Activated CD4-positive, CD25-positive, alpha-beta regulatory T cell treated with anti-CD3 and anti-CD28 coated beads, Interleukin-2, amount 50 U/mL, for 16 hours (primary cell): ENCODE results near the gene JHY.

ENCODE experiments used
- DNase-seq: peaks from one replicate; pipeline ENCODE4 v3.0.0-alpha.2; 2020; ENCODE audit warnings: low read depth, low spot score

The JHY gene

DNA sequence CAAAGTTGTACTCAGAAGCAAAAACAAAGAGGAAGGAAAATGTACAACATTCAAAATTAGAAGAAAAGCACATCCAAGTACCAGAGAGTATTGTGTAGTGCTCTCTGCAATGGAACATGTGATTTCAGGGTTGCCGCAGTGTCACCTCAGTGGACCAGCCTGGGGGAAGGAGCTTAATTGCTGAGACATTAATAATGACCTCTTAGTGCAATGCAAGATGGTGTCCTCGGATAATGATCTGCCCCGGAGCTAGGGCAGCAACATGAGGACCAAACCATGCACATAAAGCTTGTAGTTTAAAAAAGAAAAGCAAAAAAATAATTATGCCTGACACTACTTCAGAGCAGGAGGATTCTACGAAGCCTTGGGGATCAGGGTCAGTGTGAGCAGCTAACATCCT is 11.3 kb upstream of the JHY start:
- no peak for DNase-seq

DNA sequence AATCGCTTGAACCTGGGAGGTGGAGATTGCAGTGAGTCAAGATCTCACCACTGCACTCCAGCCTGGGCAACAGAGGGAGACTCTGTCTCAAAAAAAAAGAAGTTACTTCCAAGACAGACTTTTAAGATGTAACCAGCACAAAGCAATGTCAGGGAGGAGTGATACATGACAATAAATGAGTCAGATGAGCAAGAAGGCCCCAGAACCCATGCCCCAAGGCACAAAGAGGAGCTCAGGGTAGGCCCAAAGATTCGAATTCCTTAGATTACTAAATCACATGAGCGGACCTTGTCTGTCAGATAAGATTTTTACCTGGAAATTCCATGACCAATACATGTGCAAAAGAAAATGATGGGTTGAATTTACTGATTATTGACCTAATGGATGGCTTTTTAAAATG is 10.5 kb upstream of the JHY start:
- DNase-seq: no peak

DNA sequence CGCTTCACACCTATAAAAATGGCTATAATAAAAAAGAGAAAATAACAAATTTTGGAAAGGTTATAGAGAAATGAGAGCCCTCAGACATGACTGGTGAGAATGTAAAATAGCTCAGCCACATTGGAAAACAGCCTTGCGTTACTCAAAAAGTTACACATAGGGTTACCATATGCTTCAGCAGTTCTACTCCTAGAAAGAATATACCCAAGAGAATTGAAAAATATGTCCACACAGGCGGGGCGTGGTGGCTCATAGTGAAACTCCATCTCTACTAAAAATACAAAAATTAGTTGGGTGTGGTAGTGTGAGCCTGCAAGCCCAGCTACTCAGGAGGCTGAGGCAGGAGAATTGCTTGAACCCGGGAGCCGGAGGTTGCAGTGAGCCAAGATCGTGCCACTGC is 7.6 kb upstream of the JHY start:
- DNase-seq: no peak

DNA sequence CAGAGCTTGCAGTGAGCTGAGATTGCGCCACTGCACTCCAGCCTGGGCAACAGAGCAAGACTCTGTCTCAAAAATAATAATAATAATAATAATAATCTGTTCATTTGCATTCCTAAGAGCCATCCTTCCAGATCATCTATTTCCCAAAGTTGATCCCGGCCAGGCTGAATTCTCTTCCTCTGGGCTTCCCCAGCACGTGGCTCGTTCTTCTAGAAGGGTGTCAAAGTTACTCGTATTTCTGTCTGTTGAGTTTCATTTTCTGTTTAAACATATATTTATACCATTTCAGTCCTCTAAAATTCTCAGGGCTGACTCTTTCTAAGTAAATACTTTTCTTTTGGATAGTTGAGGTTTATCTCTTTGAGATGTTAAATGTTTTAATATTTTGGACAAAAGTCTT is 4.8 kb upstream of the JHY start:
- no peak for DNase-seq

DNA sequence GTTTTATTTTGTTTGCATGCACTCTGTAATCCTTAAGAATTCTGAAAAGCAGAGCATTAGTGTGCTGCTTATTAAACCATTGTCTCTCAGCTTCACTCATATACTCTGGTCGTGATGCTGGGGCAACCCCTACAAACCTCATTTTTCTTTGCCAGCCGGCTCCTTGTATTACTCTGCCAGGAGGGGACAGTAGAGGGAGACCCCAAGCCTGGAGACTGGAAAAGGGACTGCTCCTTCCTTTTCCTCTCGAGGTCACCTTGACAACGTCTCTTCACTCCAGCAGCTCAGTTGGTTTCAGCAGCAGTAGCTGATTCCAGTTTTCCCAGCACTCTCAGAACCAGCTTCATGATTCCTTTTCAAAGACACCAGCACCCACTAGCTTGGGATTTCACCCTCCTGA is 2.8 kb upstream of the JHY start:
- no peak for DNase-seq

DNA sequence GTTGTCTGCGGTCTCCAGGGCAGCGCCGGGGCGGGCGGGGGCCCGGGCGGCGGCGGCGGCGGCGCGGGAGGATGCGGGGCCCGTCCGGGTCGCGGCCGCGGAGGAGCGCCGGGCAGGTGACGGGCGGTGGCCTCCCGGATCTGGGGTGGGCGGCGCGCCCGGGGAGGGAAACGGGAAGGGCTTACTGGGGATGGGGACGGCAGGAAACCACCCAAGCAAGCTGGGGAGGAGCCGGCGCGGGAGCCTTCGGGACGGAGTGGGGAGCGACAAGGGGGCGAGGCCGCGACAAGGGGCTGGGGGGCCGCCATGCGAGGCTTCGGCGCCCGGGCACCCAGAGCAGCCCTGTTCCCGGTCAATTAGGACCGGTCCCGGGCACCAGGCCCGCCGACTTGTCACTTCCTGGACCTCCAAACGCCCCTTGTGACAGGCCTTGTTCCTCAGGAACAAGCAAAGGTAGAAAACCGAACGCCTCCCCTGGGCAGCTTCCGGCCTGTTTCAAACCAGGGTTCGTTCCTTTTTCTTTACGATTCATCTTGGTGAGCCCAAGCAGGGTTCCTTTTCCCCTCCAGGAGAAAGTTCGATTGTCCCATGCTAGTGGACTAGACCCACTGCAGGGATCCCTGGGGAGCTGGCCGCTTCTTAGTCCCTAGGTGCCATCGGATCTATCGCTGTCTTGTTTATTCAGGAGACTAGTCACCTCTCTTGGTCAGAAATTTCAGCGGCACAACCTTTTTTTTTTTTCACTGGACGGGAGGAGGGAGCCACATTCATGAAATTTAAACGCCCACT is 492 bp downstream of the JHY start:
- DNase-seq: no peak

DNA sequence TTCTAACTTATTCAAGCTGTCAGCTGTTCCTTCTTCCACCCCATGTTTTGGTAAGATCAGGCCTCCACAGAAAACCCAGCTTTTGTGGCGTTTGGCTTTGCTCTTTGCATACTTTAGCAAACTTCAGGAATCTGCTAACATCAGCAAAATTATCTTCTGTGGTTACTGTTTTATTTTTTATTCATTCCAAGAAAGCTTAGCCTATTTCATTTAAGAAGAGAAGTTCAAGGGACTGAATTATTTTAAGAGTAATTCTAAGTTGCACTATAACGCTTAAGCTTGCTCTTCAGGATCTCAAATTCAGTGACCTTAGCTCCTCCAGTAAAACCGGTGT is 1.1 kb downstream of the JHY start:
- DNase-seq: no peak

DNA sequence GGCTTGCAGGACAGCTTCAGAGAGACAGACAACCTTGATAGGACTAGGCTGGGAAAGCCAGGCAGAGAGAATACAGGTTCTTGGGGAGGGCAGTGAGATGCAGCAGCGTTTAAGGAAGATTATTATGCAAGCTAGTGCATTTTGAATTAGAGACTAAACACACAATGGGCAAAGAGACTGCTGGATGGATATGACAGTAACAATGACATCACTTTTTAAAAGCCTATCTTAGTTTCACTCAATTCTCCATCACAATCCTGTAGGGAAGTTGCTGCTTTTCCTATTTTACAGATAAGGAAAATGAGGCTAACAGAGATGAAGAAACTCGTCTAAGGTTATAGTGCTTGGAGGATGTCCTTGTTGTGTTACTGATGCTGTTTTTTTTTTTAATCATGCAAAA is 5.6 kb downstream of the JHY start:
- DNase-seq: no peak

DNA sequence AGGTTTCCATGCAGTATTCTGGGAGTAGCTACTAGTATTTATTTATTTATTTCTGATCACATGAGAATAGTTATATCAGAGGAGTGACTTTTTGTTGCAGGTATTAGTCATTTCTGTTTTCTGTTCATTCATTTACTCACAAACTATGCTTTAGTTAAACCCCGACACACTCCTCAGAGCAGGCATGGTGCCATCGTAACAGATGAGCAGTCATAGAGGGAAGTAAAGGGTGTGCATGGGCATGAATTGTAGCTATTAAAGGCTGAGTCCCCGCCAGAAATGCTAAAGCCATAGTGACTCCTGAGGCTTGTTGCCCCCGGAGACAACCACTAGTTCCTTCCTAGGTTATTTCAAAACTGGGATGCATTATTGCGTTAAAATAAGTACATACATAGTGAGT is 10.6 kb downstream of the JHY start:
- no peak for DNase-seq

DNA sequence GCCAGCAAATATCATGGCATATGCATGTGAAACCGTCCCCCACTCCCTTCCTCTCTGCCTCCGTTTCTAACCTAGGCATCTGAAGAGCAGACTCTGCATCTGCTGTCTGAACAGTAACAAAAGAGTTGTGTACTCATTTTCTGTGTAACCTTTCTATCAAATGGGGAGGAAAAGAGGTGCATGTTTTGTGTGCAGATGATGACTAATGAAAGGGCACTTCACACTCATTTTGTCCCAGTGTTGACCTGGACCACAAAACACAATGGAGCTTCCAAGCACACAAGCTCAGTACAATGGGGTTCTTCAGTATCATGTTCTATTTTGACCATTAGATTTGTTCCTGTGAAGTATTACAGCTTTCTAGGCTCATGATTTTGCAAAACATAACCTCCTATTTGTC is 13.0 kb downstream of the JHY start:
- DNase-seq: no peak

DNA sequence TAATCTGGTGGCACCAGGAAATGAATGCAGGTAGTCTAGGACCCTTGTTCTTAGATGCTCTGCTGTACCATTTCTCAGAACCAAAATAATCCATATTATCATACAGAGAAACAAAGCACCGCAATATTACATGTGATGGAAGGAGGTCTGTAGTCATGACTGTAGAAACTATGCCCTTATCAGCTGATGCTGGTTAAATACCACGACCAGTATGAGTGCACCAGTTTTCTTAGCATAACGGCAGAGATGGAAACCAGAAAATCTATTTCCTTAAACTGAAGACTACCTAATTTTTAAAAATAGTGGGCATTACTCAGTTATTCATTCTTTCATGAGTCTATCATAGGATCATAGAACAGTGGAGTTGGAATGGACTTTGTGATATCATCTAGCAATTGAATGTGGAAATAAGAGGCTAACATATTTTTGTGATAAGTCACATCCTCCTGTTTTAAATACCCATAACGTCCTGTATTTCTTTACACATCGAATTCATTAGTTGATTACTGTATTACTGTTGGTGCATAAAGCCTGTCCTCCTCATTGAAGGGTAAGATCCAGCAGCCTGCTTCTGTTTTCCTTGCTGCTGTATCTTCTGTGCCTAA is 15.1 kb downstream of the JHY start:
- no peak for DNase-seq

DNA sequence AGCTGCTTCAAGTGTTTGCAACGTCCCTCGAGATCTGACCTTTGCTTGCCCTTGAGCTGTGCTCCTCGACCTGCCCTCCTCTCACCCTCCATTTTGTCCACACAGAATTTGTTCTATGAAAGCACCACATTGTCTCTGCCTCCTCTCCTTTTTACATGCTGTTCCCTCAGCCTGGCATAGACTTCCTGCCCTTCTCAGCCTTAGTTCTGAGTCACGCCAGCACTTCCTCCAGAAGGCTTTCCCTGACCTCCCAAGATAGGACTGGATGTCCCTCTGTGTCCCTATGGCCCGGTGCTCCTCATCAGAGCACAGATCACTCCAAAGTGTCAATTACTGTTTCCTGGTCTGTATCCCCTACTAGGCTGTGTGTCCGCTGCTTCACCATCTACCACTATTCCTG is 16.2 kb downstream of the JHY start:
- DNase-seq: no peak

DNA sequence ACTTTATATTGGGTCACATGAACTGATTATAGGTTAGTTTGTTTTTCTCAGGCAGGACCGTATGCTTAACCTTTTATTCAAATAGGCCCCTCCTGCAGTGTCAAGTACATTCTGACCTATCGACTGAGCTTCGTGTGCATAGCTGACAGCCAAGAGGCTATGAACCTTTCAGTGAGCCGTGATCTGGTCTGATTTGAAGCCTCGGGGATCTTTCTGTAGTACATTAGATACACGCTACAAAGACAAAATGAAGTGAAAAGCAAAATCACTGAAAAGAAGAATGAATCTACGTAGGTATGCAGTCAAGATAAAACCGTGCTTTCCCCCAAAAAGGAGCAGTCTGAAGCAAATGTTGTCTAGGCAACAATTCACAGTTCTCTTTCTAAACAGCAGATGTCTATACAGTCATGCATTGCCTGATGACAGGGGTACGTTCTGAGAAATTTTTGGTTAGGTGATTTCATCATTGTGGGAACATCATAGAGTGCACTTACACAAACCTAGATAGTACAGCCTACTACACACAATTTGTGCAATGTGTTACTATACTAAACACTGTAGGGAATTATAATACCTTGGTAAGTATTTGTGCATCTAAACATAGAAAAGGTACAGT is 18.1 kb downstream of the JHY start:
- no peak for DNase-seq

DNA sequence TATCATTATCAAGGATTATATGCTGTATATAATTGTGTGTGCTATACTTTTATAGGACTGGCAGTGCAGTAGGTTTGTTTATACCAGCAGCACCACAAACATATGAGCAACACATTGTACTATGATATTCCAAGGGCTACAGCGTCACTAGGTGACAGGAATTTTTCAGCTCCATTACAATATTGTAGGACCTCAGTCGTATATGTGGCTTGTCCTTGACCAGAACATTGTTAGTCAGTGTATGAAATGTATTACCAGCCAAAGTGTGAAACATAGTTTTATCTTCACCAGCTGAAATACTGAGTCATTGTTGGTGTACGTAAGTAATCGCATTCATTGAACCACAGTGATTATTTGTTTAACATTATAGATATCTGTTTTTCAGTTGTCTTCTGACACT is 20.4 kb downstream of the JHY start:
- no peak for DNase-seq

DNA sequence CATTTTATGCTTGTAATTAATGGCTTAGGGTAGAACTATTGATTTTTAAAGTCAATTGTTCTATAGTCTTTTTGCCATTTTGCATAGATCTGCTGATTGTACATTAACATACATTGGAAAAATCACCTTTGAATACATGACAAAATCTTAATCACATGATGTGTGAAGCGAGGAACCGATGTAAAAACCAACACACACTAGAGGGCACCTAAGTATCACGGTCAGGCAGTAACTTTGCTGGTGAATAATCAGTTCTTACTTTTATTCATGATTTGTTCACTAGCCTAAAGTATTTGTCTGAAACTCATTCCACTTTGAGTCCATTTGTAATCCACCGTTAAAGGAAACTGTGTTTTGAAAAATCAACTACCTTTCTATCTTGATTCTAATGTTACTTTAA is 28.2 kb downstream of the JHY start:
- DNase-seq: no peak

DNA sequence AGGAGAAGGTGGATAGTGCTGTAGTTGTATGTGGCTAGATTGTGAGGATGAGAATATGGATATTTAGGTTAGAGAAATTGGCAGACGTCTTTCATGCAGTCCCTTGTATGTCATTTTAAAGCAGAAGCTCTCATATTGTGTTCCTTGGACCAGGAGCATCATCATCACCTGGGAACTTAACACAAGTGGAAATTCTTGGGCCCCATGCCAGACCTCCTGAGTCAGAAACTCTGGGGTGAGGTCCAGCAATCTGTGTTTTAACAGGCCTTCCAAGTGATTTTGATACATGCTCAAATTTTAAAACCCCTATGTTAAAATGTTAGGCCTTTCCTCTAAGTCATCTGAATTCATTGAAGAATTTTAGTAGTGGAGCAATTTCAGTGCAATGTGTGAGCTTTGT is 34.8 kb downstream of the JHY start:
- no peak for DNase-seq

DNA sequence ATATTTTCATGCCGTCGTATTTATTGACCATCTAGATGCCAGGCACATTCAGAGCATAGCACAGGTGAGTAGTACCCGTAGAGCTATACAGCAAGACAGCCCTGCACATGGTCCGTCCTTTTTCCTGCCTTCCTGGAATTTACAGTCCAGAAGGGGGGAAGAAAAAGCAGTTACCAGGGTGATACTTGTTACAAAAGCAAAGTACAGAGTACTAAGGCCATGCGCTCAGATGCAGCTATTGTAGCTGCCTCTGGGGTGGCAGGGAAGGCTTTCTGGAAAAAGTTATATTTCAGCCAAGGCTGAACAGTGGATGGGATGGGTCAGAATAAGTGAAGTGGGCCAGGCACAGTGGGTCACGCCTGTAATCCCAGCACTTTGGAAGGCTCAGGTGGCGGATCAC is 36.2 kb downstream of the JHY start:
- no peak for DNase-seq

DNA sequence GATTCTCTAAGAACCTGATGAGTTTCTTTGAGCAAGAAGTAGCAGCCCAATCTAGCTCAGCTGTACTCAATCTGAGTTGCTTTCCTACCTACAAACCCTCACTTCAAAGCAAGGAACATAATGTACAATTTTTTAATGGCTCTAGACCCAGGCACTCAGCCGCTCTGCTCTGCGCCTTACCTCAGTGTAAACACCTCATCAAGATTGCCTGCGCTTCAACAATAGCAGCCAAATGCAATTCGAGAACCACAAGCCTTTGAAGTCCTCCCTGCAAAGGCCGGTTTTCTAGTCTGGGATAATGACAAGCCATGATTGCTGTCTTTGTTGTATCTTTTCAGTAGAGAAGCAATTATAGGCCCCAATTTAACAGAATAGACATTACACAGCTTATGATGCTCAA is 38.0 kb downstream of the JHY start:
- DNase-seq: no peak

DNA sequence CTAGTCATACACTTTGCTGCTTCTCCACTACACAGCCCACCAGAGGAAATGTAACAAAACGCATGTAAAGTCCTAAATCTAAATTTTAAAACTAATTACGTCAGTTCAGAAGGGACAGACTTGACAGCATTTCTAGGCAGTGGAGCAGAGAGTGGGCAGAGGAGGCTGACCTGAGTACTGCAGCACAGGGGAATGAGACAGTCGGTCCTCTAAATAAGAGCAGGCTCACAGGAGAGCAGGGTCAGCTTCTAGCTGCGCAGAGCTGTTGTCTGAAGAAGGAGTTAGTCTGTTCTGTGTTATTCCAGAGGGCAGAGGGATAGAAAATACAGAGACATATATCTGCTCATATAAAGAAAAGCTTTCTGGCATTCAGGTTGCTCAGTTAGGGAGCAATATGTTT is 40.3 kb downstream of the JHY start:
- no peak for DNase-seq

DNA sequence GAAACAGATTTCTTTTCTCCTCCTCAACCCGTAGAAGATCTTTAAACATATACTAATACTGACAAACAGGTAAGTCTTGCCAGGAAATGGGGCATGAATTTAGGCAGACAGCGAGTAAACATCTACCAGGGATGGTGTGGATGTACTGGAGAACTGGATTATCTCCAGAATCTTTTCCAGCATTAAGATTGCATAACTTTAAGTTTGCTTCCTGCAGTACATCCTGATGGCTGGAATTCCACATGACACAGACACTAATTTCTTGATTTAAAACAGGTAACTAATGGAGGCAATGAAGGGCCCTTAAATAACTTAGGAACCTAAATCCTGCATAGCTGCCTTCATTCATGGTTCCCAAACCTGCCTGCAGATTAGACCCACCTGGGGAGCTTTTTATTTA is 40.7 kb downstream of the JHY start:
- no peak for DNase-seq

DNA sequence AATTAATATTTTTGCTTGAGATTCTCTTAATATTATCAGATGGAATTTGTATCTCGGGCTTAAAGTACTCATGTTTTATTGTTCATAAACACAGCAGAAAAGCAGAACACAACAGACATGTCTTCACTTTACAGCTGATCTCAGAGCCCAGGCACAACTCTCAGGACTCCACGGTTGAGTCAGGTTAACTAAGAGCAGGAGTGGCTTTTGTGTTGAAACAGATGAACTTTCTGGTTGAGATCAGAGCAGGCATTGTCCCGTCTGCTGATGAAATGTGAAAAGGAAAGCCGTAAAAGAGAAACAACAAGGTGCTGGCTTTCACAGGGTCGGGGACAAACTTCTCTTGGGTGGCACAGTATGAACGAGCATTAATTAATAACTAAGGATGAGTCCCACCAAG is 49.0 kb downstream of the JHY start:
- DNase-seq: no peak

DNA sequence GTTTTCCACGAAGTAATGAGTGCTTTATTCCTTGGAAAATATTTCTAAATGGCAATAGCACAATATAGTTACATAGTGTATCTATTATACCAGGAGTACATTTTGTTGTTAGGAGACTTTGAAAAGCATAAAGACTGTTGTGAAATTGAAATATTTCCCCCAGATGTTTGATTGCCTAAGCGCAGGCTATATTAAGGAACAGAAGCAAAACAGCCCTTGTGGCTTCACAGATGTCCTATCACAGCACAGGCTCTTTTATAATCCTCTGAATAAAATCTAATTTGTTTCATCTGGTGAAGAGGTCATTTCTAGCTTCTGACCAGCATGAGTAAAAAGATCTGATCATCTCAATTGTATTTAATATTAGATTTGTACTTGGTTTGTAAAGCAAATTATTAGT is 50.9 kb downstream of the JHY start:
- DNase-seq: no peak

DNA sequence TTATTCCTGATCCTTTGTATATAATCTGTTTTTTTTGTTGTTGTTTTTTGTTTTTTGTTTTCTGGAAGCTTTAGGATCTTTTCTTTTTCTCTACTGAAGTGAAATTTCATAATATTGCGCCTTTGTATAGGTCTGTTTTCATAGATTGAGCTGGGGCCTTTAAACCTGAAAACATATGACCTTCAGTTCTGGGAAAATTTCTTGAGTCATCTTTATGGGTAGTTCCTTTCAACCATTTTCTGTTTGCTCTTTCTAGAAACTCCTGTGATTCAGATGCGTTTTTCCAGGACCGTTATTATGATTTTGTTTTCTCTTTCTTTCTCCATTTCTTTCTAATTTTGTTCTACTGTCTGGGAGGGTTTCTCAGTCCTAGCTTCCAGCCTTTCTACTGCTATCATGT is 55.4 kb downstream of the JHY start:
- DNase-seq: no peak

DNA sequence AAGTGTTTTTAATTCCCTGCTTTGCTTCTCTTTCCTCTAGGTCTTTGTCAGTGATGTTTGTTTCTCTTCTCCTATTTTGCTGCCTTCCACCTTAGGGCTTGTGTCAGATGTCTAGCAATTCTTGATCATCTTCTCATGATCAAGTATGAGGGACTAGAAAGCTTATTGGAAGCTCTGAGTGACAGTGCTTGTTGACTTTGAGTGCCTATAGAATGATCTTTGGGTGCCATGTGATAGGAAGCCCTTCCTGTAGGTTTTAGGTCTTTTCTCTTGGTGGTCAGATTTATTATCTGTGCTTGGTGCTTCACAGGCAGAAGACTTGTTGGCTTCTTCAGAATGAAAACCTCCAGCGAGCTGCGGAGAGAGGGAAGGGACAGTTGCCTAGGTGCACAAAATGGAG is 56.0 kb downstream of the JHY start:
- DNase-seq: no peak
